ENCODE data around the gene BAG3.
A peak's percentile ranks its signal among the peaks of the same experiment; 100 is the strongest.

GRCh38 chr10:119608316-119609155 lies 42.6 kb upstream of the BAG3 start:
- TF ChIP-seq CTCF (IDR thresholded peaks at IDR 0.05 in 4 of 5, conservative IDR thresholded peaks at IDR 0.05 in 1 of 5) (peak; percentile 37 to 82 (median 64)), POLR2A (IDR thresholded peaks at IDR 0.05) (no peak)
